Suprapubic skin (tissue), 3 donors: Measurements from ENCODE around the gene MYO16.

Experiments
- POLR2A ChIP-seq, 2 donors: fragments of 450-650 bp; IDR thresholded peaks; one replicate each; pipeline ENCODE4 v1.6.1; 2017; ENCODE audit warnings: antibody characterized with exemption in 2 of 2, mild to moderate bottlenecking in 2 of 2, moderate library complexity in 2 of 2
- TF ChIP-seq, protein P1 (sequence below), 2 donors: fragments of 200-600 bp in 1 of 2; fragments of 450-650 bp in 1 of 2; sonication (generic) in 1 of 2; IDR thresholded peaks; one replicate each; pipeline ENCODE4 v1.5.1; 2016 to 2019; ENCODE audit warnings: antibody characterized with exemption in 2 of 2, mild to moderate bottlenecking in 1 of 2, moderate library complexity in 1 of 2

DNA sequence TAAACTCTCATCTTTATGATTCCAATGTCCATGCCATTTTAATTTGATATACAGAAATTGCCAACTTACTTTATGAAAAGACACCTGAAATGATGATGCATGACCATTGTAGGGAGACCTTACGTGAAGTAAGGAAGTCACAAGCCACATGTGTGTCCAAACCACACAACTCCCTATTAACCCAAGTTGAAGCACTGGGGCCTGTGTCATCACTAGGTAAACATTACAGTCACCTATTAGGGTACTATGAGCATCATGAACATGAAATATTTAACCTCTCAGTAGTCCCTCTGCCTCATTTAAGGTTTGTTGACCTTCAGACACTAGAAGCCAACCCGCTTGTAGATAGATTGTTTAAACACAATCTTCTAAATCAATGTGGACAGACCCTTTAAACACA, 580.1 kb downstream of the MYO16 start:
- no peak for TF ChIP-seq POLR2A (IDR thresholded peaks at IDR 0.05)
- TF ChIP-seq, protein P1, sequence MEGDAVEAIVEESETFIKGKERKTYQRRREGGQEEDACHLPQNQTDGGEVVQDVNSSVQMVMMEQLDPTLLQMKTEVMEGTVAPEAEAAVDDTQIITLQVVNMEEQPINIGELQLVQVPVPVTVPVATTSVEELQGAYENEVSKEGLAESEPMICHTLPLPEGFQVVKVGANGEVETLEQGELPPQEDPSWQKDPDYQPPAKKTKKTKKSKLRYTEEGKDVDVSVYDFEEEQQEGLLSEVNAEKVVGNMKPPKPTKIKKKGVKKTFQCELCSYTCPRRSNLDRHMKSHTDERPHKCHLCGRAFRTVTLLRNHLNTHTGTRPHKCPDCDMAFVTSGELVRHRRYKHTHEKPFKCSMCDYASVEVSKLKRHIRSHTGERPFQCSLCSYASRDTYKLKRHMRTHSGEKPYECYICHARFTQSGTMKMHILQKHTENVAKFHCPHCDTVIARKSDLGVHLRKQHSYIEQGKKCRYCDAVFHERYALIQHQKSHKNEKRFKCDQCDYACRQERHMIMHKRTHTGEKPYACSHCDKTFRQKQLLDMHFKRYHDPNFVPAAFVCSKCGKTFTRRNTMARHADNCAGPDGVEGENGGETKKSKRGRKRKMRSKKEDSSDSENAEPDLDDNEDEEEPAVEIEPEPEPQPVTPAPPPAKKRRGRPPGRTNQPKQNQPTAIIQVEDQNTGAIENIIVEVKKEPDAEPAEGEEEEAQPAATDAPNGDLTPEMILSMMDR (IDR thresholded peaks at IDR 0.05), result no peak
